HG03066 (cell line): ENCODE data around the gene MGAT4B.

Experiments used
- ATAC-seq: cut with Tn5 transposase; IDR thresholded peaks from one replicate; pipeline ENCODE4 v1.9.1; 2021; ENCODE audit warnings: low read depth; ENCODE audit not compliant: unreplicated experiment

The MGAT4B gene

GRCh38 chr5:179827680-179828079 lies 21.0 kb upstream of the MGAT4B start:
- ATAC-seq = no peak

GRCh38 chr5:179825655-179826182 lies 19.1 kb upstream of the MGAT4B start:
- ATAC-seq = no peak

DNA sequence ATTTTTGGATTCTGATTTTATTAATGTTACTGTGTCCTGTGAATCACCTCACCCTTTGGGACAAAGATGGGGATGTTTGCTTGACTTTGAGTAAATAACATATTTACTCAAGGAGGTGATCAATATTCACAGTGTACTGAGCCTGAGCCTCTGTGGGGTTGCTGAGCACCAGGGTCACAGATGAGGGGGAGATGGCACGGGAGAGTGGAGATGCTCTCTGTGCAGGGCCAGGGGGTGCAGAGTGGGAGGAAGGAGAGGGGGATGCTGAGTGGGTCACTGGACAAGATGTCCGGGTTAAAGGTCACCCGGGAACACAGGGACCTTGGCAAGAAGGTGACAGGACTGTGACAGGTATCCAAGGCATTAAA lies 18.1 kb upstream of the MGAT4B start:
- ATAC-seq = no peak

DNA sequence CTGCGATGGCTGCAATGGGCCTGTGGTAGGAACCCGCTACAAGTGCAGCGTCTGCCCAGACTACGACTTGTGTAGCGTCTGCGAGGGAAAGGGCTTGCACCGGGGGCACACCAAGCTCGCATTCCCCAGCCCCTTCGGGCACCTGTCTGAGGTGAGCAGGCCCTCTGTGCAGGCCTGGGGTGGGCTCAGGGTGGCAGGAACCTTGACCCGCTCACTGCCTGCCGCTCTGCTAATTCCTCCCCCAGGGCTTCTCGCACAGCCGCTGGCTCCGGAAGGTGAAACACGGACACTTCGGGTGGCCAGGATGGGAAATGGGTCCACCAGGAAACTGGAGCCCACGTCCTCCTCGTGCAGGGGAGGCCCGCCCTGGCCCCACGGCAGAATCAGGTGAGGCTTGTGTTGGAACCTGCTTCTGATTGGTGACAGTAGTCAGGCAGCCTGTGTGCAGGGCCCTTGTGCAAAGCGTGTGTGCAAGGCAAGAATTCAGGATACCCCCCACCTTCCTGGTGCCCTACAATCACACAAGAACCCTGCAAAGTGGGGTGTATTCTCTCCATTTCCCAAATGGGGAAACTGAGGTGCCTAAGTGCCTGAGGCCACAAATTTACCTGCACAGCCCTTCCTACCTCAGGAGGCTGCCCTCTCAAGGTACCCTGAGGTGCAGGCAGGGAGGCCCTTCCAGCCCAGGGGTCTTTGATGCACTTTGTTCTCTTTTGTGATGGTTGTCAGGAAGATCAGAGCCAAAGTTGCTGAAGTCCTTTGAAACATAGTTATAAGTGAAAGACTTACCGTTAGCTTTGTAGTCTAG lies 17.5 kb upstream of the MGAT4B start:
- no peak for ATAC-seq

DNA sequence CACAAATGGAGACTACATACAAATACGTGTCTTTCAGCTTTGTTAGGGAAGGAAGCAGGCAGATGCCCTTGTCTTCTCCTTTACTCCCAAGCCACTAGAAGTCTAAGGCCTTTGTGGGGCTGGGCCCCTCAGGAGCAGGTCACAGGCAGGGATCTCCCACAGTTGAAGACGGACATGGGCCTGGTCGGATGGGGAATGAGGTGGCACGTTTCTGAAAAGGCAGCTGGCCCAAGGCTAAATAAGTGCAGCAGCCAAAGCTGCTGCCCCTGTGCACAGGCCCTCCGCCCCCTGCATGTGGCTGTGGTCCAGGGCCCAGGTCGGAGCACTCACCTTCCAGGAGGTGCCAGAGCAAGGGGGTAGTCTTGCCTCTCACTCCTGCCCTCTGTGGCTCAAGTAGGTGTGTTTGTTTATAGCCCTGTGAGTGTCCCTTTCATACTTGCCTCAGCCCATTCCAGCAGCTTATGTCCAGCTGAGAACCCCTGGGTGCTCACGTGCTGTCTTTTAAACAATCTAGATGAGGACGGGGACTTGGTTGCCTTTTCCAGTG lies 15.9 kb upstream of the MGAT4B start:
- ATAC-seq = no peak

- ATAC-seq = no peak
Observed at GRCh38 chr5:179822059-179822432, 15.4 kb upstream of the MGAT4B start.

GRCh38 chr5:179821298-179822058 lies 14.8 kb upstream of the MGAT4B start:
- peak; percentile 39 for ATAC-seq

DNA sequence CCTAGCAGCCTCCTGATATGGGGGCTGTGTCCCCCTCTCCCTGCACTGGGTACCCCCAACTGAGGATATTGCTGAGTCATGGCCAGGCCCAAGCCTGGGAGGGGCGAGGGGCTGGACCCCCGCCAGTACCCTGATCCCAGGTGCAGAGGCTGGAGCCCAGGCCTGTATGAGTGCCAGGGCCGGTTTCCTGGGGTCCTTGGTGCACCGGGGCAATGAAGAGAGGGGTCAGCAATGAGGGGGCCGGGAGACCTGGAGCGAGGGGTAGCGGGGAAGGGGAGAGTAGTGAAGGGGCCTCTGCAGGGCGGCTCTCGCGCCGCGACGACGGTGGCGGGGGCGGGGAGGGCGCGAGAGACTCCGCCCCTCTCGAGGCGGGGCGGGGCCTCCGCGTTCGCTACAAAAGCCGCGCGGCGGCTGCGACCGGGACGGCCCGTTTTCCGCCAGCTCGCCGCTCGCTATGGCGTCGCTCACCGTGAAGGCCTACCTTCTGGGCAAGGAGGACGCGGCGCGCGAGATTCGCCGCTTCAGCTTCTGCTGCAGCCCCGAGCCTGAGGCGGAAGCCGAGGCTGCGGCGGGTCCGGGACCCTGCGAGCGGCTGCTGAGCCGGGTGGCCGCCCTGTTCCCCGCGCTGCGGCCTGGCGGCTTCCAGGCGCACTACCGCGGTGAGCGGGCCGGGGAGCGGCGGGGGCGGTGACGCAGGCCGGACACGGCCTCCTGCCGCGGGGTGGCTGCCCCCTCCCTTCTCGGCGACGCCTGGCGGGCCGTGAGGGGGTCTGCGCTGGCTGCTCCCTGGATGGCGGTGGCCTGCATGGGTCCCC lies 14.0 kb upstream of the MGAT4B start, which contains the start of gene SQSTM1:
Gene SQSTM1 (plus strand): TSS at position 423 of the 815 bp plus-strand sequence. CDS start 32 bp downstream, at position 455.
- peak; percentile 36 for ATAC-seq

- ATAC-seq = no peak
Observed at GRCh38 chr5:179820127-179820482, 13.4 kb upstream of the MGAT4B start.

GRCh38 chr5:179819296-179820126 lies 12.8 kb upstream of the MGAT4B start:
- no peak for ATAC-seq

GRCh38 chr5:179818746-179819295 lies 12.2 kb upstream of the MGAT4B start:
- peak; percentile 48 for ATAC-seq

DNA sequence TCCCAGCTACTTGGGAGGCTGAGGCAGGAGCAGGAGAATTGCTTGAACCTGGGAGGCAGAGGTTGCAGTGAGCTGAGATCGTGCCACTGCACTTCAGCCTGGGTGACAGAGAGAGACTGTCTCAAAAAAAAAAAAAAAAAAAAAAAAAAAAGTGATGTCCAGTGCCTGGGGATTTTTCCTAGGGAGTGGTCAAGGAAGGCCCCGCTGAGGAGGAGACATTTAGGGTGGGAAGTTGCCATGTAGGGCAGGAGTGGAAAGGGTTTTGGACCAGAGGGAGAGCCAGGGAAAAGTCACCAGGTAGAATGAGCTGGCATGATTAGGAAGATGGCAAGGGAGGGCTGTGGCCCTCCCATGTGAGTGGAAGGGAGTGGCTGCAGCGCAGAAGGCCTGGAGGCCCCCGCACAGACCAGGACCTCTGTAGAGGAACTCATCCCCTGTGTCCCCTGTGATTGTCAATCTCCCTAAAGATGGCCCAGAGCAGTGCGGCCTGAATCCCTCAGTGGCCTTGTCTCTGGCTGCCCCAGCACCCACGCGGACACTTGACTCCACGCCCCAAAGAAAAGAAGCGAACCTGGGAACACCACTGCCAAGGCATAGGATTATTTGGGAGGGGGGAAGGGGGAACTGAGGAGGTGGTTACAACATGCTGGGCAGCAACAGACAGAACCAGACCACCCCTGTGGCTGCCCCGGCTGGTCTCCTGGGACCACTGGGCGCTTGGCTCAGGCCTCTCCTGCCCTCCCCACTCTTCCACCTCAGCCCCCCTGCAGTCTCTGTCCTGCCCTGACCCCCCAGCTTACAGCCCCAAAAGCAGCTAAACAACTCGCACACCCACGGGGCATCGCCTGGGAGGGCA lies 11.5 kb upstream of the MGAT4B start:
- no peak for ATAC-seq

- no peak for ATAC-seq
Observed at GRCh38 chr5:179817470-179817840, 10.8 kb upstream of the MGAT4B start.

DNA sequence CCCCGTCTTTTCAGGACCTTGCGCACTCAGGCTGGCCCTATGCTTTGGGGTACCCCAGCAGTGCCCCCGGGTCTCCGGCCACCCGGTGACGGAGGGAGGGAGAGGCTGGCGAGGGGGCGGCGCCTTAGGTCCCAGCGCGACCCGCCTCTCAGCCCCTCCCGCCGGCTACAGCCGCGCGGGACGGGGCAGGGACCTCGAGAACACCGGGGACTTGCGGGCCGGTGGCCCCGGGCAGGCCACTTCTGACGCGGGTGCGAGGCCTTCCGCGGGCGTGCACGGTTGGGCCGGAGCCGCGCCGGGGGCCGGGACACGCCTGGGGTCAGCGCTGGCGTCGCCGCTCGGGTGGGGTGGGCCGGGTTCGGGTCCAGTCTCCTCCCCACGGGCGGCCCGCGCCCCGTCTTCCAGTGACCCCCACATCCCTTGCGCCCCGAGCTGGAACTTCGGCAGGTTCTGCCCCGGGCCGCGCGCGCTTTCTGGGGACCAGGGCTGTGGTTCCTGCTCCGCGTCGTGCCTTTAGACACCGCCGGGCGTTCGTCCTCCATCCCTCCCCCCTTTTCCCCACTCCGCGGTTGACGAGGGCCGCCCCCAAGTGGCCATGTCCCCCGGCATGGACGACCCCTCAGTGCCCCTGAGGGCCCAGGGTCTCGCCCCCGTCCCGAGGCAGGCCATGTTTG lies 10.3 kb upstream of the MGAT4B start:
- no peak for ATAC-seq

DNA sequence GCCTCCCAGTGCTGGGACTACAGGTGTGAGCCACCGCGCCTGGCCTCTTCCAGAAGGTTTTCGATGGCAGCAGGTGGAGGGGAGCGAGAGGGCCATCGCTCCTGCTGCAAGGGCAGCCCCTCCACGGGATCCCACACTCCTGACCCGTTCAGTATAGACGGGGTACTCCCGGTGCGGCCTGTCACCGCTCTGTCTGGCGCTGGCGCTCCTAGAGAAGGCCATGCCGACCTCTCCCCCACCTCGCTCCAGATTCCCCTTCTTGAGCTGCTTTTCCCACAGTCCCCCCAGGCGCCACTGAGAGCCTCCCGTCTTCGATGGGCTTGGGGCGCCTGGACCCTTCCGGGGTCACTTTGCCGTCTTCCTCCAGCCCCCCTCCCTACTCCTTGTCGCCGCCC lies 9.7 kb upstream of the MGAT4B start:
- no peak for ATAC-seq

- ATAC-seq = no peak
Observed at GRCh38 chr5:179815491-179816249, 9.0 kb upstream of the MGAT4B start.

GRCh38 chr5:179814090-179814489 lies 7.4 kb upstream of the MGAT4B start:
- no peak for ATAC-seq
